Kidney epithelial cell (primary cell): ENCODE results near the gene KCNA2. TPM values are rescaled to one million over a fixed set of nuclear protein-coding genes. Genes with fewer than 3 reads are reported as not detected.

Experiments
- DNase-seq: peaks from one replicate; pipeline ENCODE4 v3.0.0-alpha.2; 2010; ENCODE audit warnings: low read depth
- H3K27me3 ChIP-seq: 2 replicates; pipeline ENCODE4 v1.6.0; 2011; ENCODE audit warnings: low read length; ENCODE audit not compliant: control insufficient read depth, insufficient read depth
- H3K36me3 ChIP-seq: 2 replicates; pipeline ENCODE4 v1.5.1; 2011; ENCODE audit warnings: low read length; ENCODE audit not compliant: control insufficient read depth, insufficient read depth
- H3K4me3 ChIP-seq: 2 replicates; pipeline ENCODE4 v1.5.1; 2011; ENCODE audit warnings: low read depth, mild to moderate bottlenecking, control low read depth, low read length
- CTCF ChIP-seq: IDR thresholded peaks from 2 replicates; pipeline ENCODE4 v1.5.1; 2011; ENCODE audit warnings: mild to moderate bottlenecking, moderate library complexity, low read length, control low read depth, inconsistent platforms; ENCODE audit not compliant: insufficient read depth, poor library complexity, severe bottlenecking
- total RNA-seq: library from RNA; depleted of rRNA; stranded (reverse); fragments of >200 nt; gene quantifications from 2 replicates; pipeline ENCODE4 v1.2.3, GENCODE V29; 2015

Gene KCNA2
- total RNA-seq, 1 donor from 2014 or later: not detected

- Histone ChIP-seq H3K36me3 (no peaks in the 10 kb centered on the region), H3K4me3 (no peak overlapping the region), H3K27me3 (no peaks in the 10 kb centered on the region)
- TF ChIP-seq CTCF: no peak
- DNase-seq: no peak
Measured at GRCh38 chr1:110587906-110588305, 18.3 kb downstream of the KCNA2 start.

- no peaks in the 10 kb centered on the region for H3K27me3 ChIP-seq
- H3K4me3 ChIP-seq: no peak overlapping the region
- no peak for TF ChIP-seq CTCF
- DNase-seq: no peak
- no peaks in the 10 kb centered on the region for H3K36me3 ChIP-seq
Measured at GRCh38 chr1:110585481-110585880, 20.7 kb downstream of the KCNA2 start.

GRCh38 chr1:110584045-110584444 is 22.1 kb downstream of the KCNA2 start:
- no peak overlapping the region for H3K4me3 ChIP-seq
- no peak for TF ChIP-seq CTCF
- no peaks in the 10 kb centered on the region for H3K36me3 ChIP-seq
- H3K27me3 ChIP-seq: no peaks in the 10 kb centered on the region
- no peak for DNase-seq

GRCh38 chr1:110583505-110583904 is 22.7 kb downstream of the KCNA2 start:
- TF ChIP-seq CTCF: no peak
- no peak for DNase-seq
- H3K27me3 ChIP-seq: no peaks in the 10 kb centered on the region
- H3K4me3 ChIP-seq: no peak overlapping the region
- H3K36me3 ChIP-seq: no peaks in the 10 kb centered on the region

DNA sequence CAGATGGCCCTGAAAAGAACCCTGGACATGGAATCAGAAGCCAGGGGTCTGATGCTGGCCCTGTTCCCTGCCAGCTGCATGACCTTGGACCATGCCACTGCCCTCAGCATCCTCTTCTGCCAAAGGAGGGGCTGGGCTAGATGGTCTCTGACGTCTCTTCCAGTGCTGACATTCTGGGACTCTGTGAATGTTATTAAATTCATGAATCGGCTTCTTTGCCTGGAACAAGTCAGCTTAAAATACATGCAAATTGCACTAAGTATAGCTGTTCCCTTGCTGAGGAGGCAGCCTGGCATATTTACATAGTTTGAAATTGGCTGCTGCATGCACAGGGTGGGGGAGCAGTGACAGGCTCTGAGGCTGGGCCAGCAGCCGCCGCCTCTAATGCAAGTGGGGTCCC is 23.8 kb downstream of the KCNA2 start:
- DNase-seq: no peak
- no peak for TF ChIP-seq CTCF
- Histone ChIP-seq H3K27me3 (no peaks in the 10 kb centered on the region), H3K4me3 (no peak overlapping the region), H3K36me3 (no peaks in the 10 kb centered on the region)

DNA sequence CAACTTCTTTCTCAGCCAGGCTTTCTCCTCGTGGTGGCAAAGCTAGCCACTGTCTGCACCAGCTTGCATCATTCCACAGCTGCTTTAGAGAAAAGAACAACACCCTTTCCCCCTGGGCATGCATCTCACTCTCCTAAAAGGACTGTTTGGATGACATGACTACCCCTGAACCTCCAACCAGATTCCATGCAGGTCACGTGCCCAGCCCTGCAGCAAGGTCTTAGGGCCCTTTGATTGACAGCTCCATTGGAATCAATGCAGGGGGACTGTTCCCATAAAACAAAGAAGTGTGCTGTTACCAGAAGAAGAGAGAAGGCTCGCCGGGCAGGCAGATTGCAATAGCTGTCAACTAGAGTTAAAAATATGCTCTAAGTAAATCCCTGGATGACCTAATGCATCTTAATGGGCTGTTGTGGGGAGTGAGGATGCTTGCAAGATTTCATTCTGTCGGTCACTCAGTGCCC is 24.4 kb downstream of the KCNA2 start:
- no peak overlapping the region for H3K4me3 ChIP-seq
- TF ChIP-seq CTCF: no peak
- DNase-seq: no peak
- H3K27me3 ChIP-seq: no peaks in the 10 kb centered on the region
- H3K36me3 ChIP-seq: no peaks in the 10 kb centered on the region
